Fibroblast of lung (primary cell): ENCODE measurements around the gene SERPINB13. TPM values are rescaled to one million over a fixed set of nuclear protein-coding genes. Genes with fewer than 3 reads are reported as not detected.
"Not testable (repeated sequence)": the region's sequence is repeated elsewhere in the genome, so short reads cannot be mapped to it uniquely, and the experiment has no call there.

Experiments
- DNase-seq, 2 donors: peaks; one replicate each; pipeline versions ENCODE4 v3.0.0 to v3.0.0-alpha.2; 2010; ENCODE audit warnings: low read depth in 2 of 2
- H2AFZ ChIP-seq: 2 replicates; pipeline ENCODE4 v1.5.1; 2012; ENCODE audit warnings: low read length, control low read depth, inconsistent platforms
- H3K27ac ChIP-seq: 2 replicates; pipeline ENCODE4 v1.5.1; 2011; ENCODE audit warnings: low read length, control low read depth; ENCODE audit not compliant: insufficient read depth
- H3K27me3 ChIP-seq: 2 replicates; pipeline ENCODE4 v1.5.1; 2011; ENCODE audit warnings: mild to moderate bottlenecking, low read length; ENCODE audit not compliant: control insufficient read depth, insufficient read depth
- H3K36me3 ChIP-seq: 2 replicates; pipeline ENCODE4 v1.5.1; 2011; ENCODE audit warnings: low read length; ENCODE audit not compliant: control insufficient read depth, insufficient read depth
- H3K4me1 ChIP-seq: 2 replicates; pipeline ENCODE4 v1.5.1; 2011; ENCODE audit warnings: low read length; ENCODE audit not compliant: control insufficient read depth, insufficient read depth; ENCODE audit errors: extremely low read depth
- H3K4me2 ChIP-seq: 2 replicates; pipeline ENCODE4 v1.5.1; 2011; ENCODE audit warnings: low read length, control low read depth; ENCODE audit not compliant: insufficient read depth; ENCODE audit errors: extremely low read depth
- H3K4me3 ChIP-seq, 4 experiments: fragments of 200-600 bp in 1 of 4; sonication (generic) in 1 of 4; replicated peaks in 1 of 4; 2 replicates each; pipeline ENCODE4 v1.5.1; 2011 to 2016; ENCODE audit warnings: low read length in 4 of 4, low read depth in 3 of 4, mild to moderate bottlenecking in 3 of 4, control low read depth in 2 of 4, inconsistent platforms in 1 of 4, mixed read lengths in 1 of 4; ENCODE audit not compliant: insufficient read depth in 1 of 4; ENCODE audit errors: control extremely low read depth in 1 of 4
- H3K79me2 ChIP-seq: 2 replicates; pipeline ENCODE4 v1.5.1; 2012; ENCODE audit warnings: mild to moderate bottlenecking, low read length, inconsistent platforms; ENCODE audit not compliant: control insufficient read depth, insufficient read depth
- H3K9ac ChIP-seq: 2 replicates; pipeline ENCODE4 v1.5.1; 2011; ENCODE audit warnings: mild to moderate bottlenecking, low read length, control low read depth; ENCODE audit not compliant: insufficient read depth
- H3K9me3 ChIP-seq: 2 replicates; pipeline ENCODE4 v1.5.1; 2012; ENCODE audit warnings: low read depth, low read length; ENCODE audit not compliant: control insufficient read depth, insufficient read depth
- H4K20me1 ChIP-seq: 2 replicates; pipeline ENCODE4 v1.5.1; 2011; ENCODE audit warnings: low read length; ENCODE audit not compliant: control insufficient read depth, insufficient read depth; ENCODE audit errors: extremely low read depth
- EZH2 ChIP-seq: IDR thresholded peaks from 2 replicates; pipeline ENCODE4 v1.5.1; 2012; ENCODE audit warnings: low read length, control low read depth, mild to moderate bottlenecking; ENCODE audit errors: missing control alignments
- polyA plus RNA-seq, 2 donors: library from polyadenylated mRNA; depleted of rRNA in 1 of 2; stranded (reverse) in 1 of 2; unstranded in 1 of 2; fragments of >200 nt; gene quantifications; 2 replicates each; pipeline ENCODE4 v1.2.1, GENCODE V29; 2011 to 2012; ENCODE audit warnings: missing spikeins in 1 of 2
- total RNA-seq: library from RNA; depleted of rRNA; stranded (reverse); fragments of >200 nt; gene quantifications from 2 replicates; pipeline ENCODE4 v1.2.1, GENCODE V29; 2014
- TF ChIP-seq, protein P1 (sequence below), 2 donors: IDR thresholded peaks in 1 of 2; conservative IDR thresholded peaks in 1 of 2; 1 replicate in 1 of 2; 2 replicates in 1 of 2; pipeline ENCODE4 v1.5.1; 2011 to 2012; ENCODE audit warnings: low read length in 2 of 2, control low read depth in 1 of 2, inconsistent platforms in 1 of 2, low read depth in 1 of 2, mild to moderate bottlenecking in 1 of 2

The SERPINB13 gene
- total and polyA plus RNA-seq, 2 donors (not counting 1 experiment from before 2014, with no cell fraction given), result not detected

DNA sequence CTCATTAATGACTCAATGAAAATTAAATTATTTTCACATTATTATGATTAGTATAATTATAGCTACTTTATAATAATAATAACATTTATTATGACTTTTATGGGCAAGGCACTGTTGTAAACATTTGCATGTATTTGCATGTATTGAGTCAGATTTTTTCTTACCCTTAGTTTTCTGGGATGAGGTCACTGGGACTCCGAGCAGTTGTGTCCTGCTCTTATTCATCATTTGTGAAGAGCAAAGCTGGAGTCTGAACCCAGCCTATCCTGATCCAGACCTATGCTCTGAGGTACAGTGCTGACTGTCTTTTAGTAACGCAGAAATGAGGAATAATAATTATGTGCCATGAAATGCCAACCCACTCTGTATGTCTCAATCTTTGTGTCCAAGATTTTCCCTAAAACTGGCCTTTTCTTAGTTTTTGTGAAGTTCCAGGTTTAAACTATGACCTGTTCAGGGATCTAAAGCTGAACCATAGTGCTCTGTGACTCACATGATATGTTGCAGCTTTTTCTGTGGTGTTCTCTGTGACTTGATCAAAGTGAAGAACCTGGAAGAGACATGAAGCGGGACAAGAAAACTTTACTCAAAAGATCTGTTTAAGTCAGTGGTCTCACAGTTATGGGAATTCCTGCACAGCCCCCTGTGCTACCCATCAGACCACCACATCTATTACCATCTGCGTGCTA lies 55.7 kb downstream of the SERPINB13 start:
- H3K4me1 ChIP-seq, H3K27ac ChIP-seq, DNase-seq, H2AFZ ChIP-seq, H4K20me1 ChIP-seq, H3K9me3 ChIP-seq, H3K4me2 ChIP-seq, H3K36me3 ChIP-seq, H3K79me2 ChIP-seq, H3K27me3 ChIP-seq, H3K4me3 ChIP-seq, H3K9ac ChIP-seq: not testable (repeated sequence)

DNA sequence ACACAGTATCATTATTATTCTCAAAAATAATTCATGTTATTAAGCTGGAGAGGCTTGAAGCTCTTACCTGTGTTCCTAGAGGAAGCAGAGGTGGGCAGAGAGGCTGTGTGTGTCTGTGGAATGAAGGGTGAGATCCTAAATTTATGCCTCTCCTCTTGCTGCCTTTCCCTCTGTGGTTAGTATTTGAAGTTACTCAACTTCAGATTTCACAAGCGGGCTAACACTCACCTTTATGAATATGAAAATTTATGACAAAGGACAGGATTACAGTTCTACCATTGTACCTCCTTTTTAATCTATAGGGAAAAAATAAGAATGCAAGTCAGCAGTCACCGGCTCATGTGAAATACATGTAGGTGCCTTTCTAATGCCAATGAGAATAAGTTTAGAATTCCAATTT lies 57.0 kb downstream of the SERPINB13 start, which contains the start of gene SERPINB4:
SERPINB4 (minus strand) TSS at position 115 of the 400 bp plus-strand sequence. CDS start 679 bp downstream, outside the sequence.
- H4K20me1 ChIP-seq, H3K4me2 ChIP-seq, H3K9me3 ChIP-seq, H3K36me3 ChIP-seq, H3K4me3 ChIP-seq, H3K79me2 ChIP-seq, H3K27ac ChIP-seq, H2AFZ ChIP-seq, DNase-seq, H3K4me1 ChIP-seq, H3K27me3 ChIP-seq, H3K9ac ChIP-seq: not testable (repeated sequence)

DNA sequence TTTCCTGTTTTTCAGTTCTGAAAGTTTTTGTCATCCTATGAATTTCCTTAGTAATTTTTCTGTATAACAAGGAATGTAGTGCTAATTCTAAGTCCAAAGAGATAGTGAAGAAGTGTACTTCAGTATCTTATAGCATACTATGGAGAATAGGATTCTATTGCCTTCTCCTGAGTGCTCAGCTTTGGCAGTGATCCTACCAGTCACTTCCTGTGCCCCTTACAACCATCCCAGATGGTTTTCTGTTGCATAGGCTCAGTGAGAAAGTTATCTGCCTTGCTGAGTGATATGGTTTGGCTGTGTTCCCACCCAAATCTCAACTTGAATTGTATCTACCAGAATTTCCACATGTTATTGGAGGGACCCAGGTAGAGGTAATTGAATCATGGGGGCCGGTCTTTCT lies 57.6 kb downstream of the SERPINB13 start:
- not testable (repeated sequence) for H3K27me3 ChIP-seq, H2AFZ ChIP-seq, H3K9ac ChIP-seq, H3K9me3 ChIP-seq, H4K20me1 ChIP-seq, DNase-seq, H3K4me1 ChIP-seq, H3K36me3 ChIP-seq, H3K27ac ChIP-seq, H3K4me2 ChIP-seq, H3K79me2 ChIP-seq, H3K4me3 ChIP-seq

DNA sequence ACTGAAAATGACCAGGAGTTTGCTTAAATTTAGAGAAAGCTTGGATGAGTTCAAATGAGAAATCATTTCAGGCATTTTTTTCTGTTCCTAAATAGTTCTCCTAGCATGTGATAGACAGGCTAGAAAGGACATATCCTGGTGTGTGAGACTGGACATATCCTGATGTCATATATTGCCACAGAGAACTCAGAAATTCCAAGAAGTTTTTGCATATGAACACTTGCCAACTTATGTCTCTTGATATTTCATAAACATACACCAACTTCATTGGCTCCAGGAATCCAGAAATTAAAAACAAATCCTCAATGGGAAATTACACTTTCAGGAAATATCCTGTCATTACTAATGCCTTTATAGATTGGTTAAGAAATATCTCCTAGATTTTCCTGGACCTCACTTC lies 59.8 kb downstream of the SERPINB13 start:
- Histone ChIP-seq H3K27ac (no peak overlapping the region), H3K27me3 (no peaks in the 10 kb centered on the region), H3K9me3 (no peaks in the 10 kb centered on the region), H2AFZ (no peak overlapping the region), H3K9ac (no peak overlapping the region), H3K4me2 (no peak overlapping the region), H4K20me1 (no peaks in the 10 kb centered on the region), H3K4me3 (no peak overlapping the region), H3K4me1 (no peaks in the 10 kb centered on the region), H3K36me3 (no peaks in the 10 kb centered on the region), H3K79me2 (no peaks in the 10 kb centered on the region)
- no peak for DNase-seq
- TF ChIP-seq, protein P1, sequence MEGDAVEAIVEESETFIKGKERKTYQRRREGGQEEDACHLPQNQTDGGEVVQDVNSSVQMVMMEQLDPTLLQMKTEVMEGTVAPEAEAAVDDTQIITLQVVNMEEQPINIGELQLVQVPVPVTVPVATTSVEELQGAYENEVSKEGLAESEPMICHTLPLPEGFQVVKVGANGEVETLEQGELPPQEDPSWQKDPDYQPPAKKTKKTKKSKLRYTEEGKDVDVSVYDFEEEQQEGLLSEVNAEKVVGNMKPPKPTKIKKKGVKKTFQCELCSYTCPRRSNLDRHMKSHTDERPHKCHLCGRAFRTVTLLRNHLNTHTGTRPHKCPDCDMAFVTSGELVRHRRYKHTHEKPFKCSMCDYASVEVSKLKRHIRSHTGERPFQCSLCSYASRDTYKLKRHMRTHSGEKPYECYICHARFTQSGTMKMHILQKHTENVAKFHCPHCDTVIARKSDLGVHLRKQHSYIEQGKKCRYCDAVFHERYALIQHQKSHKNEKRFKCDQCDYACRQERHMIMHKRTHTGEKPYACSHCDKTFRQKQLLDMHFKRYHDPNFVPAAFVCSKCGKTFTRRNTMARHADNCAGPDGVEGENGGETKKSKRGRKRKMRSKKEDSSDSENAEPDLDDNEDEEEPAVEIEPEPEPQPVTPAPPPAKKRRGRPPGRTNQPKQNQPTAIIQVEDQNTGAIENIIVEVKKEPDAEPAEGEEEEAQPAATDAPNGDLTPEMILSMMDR (conservative IDR thresholded peaks at IDR 0.05 in 1 of 2, IDR thresholded peaks at IDR 0.05 in 1 of 2; ENCODE audit: low read depth in 1 of 2, low read length in 2 of 2), result no peak
- no peak for TF ChIP-seq EZH2
